ENCODE measurements around the gene PNMA8A. TPM values are rescaled to one million over a fixed set of nuclear protein-coding genes. Genes with fewer than 3 reads are reported as not detected.

The PNMA8A gene
- total and polyA plus RNA-seq, 2 experiments from 2014 or later: 0.26 to 0.76 TPM

DNA sequence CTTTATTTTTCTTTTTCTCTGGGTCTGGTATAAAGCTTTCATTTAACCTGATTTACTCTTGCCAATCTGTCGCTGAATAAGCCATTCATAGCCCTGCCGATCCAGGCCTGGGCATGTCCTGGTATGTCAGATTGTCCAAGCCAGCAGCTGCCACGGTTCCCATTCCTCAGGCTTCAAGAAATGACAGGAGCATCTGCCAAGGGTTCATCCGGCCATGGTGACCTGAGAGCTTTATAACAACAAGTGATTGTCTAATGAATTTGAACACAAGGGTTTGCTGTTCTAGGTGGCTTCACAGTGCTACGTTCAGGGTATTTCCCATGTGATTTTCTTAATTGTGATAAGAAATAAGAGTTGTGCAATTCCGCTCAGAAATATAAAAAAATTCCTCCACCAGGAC is 20.0 kb downstream of the PNMA8A start:
- no peak for DNase-seq
- no peak overlapping the region for H3K27ac ChIP-seq

DNA sequence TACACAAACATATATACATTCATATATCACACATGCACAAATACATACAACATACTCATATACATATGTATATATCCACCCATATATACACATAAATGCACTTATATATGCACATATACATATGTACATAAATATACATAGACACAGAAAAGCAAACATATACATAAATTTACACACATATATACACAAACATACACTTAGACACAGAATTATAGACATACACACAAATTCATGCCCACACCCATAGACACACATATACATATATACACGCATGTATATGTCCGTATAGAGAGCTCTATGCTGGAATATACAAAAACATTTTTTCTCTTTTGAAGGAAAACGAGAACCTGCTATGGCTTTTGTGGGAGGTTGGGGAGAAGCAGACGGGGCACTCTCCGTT is 20.6 kb downstream of the PNMA8A start:
- TF ChIP-seq EZH2 (IDR thresholded peaks at IDR 0.05; ENCODE audit: insufficient read depth, poor library complexity, severe bottlenecking) (no peak), EZH2phosphoT487 (IDR thresholded peaks at IDR 0.05; ENCODE audit: insufficient read depth, low read depth) (no peak)
- in situ Hi-C loops (cut with MboI): no loop called here
- H3K9ac ChIP-seq: no peak overlapping the region
- no peak for DNase-seq
- H3F3A ChIP-seq (ENCODE audit: insufficient read depth): no peaks in the 10 kb centered on the region
- H3K4me3 ChIP-seq: no peak overlapping the region
- H3K27me3 ChIP-seq (replicated peaks; ENCODE audit: insufficient read depth): peaks cover 5% of the 10 kb centered on the region; the same call in 1 of the 2 replicates
- H4K20me1 ChIP-seq (ENCODE audit: insufficient read depth): no peaks in the 10 kb centered on the region
- WGBS, 2 experiments (ENCODE audit: low coverage in 1 of 2, low lambda C conversion rate in 2 of 2, missing lambda C conversion rate in 2 of 2): 66 to 73% methylated on average over 5 of the region's 5 CpGs
- H3K4me2 ChIP-seq (ENCODE audit: unreplicated experiment): no peak overlapping the region
- no peak overlapping the region for H2AFZ ChIP-seq
- no peaks in the 10 kb centered on the region for H3K36me3 ChIP-seq (ENCODE audit: low read depth)
- H3K9me3 ChIP-seq (ENCODE audit: low read depth): no peaks in the 10 kb centered on the region
- no peaks in the 10 kb centered on the region for H3K4me1 ChIP-seq (ENCODE audit: insufficient read depth)
- H3K27ac ChIP-seq: no peak overlapping the region
- no peaks in the 10 kb centered on the region for H3K79me2 ChIP-seq (ENCODE audit: insufficient read depth)
- no peaks in the 10 kb centered on the region for H3K9me2 ChIP-seq (ENCODE audit: insufficient read depth)

More for the DNA sequence above, 20.0 kb downstream of the PNMA8A start:
- 83 to 90% methylated on average over 6 of the region's 6 CpGs for WGBS, 2 experiments (ENCODE audit: low coverage in 1 of 2, low lambda C conversion rate in 2 of 2, missing lambda C conversion rate in 2 of 2)
- Histone ChIP-seq H4K20me1 (ENCODE audit: insufficient read depth) (no peaks in the 10 kb centered on the region), H3K4me2 (ENCODE audit: unreplicated experiment) (no peak overlapping the region), H3K27me3 (replicated peaks; ENCODE audit: insufficient read depth) (peaks cover 5% of the 10 kb centered on the region; the same call in 1 of the 2 replicates), H3K9me3 (ENCODE audit: low read depth) (no peaks in the 10 kb centered on the region), H3K79me2 (ENCODE audit: insufficient read depth) (no peaks in the 10 kb centered on the region), H3K4me3 (no peak overlapping the region), H3F3A (ENCODE audit: insufficient read depth) (no peaks in the 10 kb centered on the region), H2AFZ (no peak overlapping the region), H3K4me1 (ENCODE audit: insufficient read depth) (no peaks in the 10 kb centered on the region), H3K9me2 (ENCODE audit: insufficient read depth) (no peaks in the 10 kb centered on the region), H3K36me3 (ENCODE audit: low read depth) (no peaks in the 10 kb centered on the region), H3K9ac (no peak overlapping the region)
- in situ Hi-C loops (cut with MboI): no loop called here
- TF ChIP-seq EZH2 (IDR thresholded peaks at IDR 0.05; ENCODE audit: insufficient read depth, poor library complexity, severe bottlenecking): no peak
- TF ChIP-seq EZH2phosphoT487 (IDR thresholded peaks at IDR 0.05; ENCODE audit: insufficient read depth, low read depth): no peak

DNA sequence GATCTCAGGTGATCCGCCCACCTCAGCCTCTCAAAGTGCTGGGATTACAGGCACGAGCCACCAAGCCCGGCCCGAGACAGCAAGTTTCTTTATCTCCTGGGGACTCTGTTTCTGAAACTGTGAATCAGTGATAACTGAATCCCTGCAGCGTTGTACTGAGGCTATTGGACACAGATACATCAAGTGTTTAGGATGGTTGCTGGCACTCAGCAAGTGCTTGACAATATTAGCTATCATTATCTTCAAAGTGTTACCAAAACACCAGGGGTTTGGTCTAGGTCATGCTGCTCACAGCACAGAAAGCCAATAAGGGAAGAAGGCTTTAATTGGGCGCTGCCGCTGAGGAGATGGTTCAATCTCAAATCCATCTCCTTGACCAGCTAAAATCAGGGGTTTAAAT is 22.1 kb downstream of the PNMA8A start:
- Histone ChIP-seq H2AFZ (no peak overlapping the region), H3K9ac (no peak overlapping the region), H4K20me1 (ENCODE audit: insufficient read depth) (no peaks in the 10 kb centered on the region), H3K27me3 (replicated peaks; ENCODE audit: insufficient read depth) (peaks cover 5% of the 10 kb centered on the region; the same call in 1 of the 2 replicates), H3K36me3 (ENCODE audit: low read depth) (no peaks in the 10 kb centered on the region), H3K4me1 (ENCODE audit: insufficient read depth) (no peaks in the 10 kb centered on the region), H3K4me2 (ENCODE audit: unreplicated experiment) (no peak overlapping the region), H3K9me3 (ENCODE audit: low read depth) (no peaks in the 10 kb centered on the region), H3K9me2 (ENCODE audit: insufficient read depth) (no peaks in the 10 kb centered on the region), H3F3A (ENCODE audit: insufficient read depth) (no peaks in the 10 kb centered on the region), H3K79me2 (ENCODE audit: insufficient read depth) (no peaks in the 10 kb centered on the region), H3K4me3 (no peak overlapping the region), H3K27ac (no peak overlapping the region)
- no peak for TF ChIP-seq EZH2 (IDR thresholded peaks at IDR 0.05; ENCODE audit: insufficient read depth, poor library complexity, severe bottlenecking)
- TF ChIP-seq EZH2phosphoT487 (IDR thresholded peaks at IDR 0.05; ENCODE audit: insufficient read depth, low read depth): no peak
- no peak for DNase-seq
- in situ Hi-C loops (cut with MboI): no loop called here
- 45 to 50% methylated on average over 7 of the region's 7 CpGs for WGBS, 2 experiments (ENCODE audit: low coverage in 1 of 2, low lambda C conversion rate in 2 of 2, missing lambda C conversion rate in 2 of 2)

DNA sequence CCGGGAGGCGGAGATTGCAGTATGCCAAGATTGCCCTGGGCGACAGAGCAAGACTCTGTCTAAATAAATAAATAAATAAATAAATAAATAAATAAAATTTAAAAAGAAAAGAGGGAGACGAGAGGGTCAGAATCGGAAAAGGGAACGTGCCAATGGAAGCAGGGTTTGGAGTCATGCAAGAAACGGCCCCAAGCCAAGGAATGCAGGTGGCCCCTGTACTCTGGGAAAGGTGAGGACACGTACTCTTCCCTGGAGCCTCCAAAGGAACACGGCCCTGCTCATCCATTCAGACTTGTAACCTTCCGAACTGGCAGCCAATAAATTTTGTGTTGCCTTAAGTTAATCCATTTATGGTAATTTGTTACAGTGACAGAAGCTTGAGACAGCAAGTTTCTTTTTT is 22.8 kb downstream of the PNMA8A start:
- Histone ChIP-seq H3K27ac (no peak overlapping the region), H3K4me1 (ENCODE audit: insufficient read depth) (no peaks in the 10 kb centered on the region), H3F3A (ENCODE audit: insufficient read depth) (no peaks in the 10 kb centered on the region), H4K20me1 (ENCODE audit: insufficient read depth) (no peaks in the 10 kb centered on the region), H2AFZ (no peak overlapping the region), H3K36me3 (ENCODE audit: low read depth) (no peaks in the 10 kb centered on the region), H3K9me2 (ENCODE audit: insufficient read depth) (no peaks in the 10 kb centered on the region), H3K4me3 (no peak overlapping the region), H3K27me3 (replicated peaks; ENCODE audit: insufficient read depth) (peaks cover 5% of the 10 kb centered on the region; the same call in 1 of the 2 replicates), H3K79me2 (ENCODE audit: insufficient read depth) (no peaks in the 10 kb centered on the region), H3K9me3 (ENCODE audit: low read depth) (no peaks in the 10 kb centered on the region), H3K4me2 (ENCODE audit: unreplicated experiment) (no peak overlapping the region), H3K9ac (no peak overlapping the region)
- TF ChIP-seq EZH2phosphoT487 (IDR thresholded peaks at IDR 0.05; ENCODE audit: insufficient read depth, low read depth): no peak
- TF ChIP-seq EZH2 (IDR thresholded peaks at IDR 0.05; ENCODE audit: insufficient read depth, poor library complexity, severe bottlenecking): no peak
- 70 to 73% methylated on average over 10 of the region's 10 CpGs for WGBS, 2 experiments (ENCODE audit: low coverage in 1 of 2, low lambda C conversion rate in 2 of 2, missing lambda C conversion rate in 2 of 2)
- DNase-seq: no peak
- in situ Hi-C loops (cut with MboI): no loop called here

DNA sequence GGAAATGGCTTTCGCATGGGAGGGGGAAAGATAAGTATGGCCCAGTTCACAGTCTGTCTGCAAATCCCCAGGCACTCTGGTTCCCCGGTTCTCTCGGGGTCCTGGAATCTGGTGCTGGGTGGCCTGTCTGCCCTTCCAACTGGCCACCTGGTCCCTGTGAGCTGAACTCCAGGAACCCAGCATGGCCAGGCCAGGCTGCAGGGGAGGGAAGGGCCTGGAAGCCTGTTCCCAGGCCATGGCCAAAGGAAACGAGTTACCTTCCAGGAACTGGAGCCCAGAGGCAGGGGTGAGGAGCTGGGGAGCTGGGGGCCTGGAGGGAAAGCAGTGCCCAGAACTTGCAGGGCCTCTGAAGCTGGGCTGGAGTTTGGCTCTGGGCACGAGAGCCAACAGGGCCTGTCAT is 23.5 kb downstream of the PNMA8A start:
- Histone ChIP-seq H3K79me2 (ENCODE audit: insufficient read depth) (no peaks in the 10 kb centered on the region), H3K36me3 (ENCODE audit: low read depth) (no peaks in the 10 kb centered on the region), H3K9me2 (ENCODE audit: insufficient read depth) (no peaks in the 10 kb centered on the region), H3K4me1 (ENCODE audit: insufficient read depth) (peaks cover 5% of the 10 kb centered on the region; the same call in 1 of the 2 replicates), H2AFZ (no peak overlapping the region), H3K9ac (no peak overlapping the region), H4K20me1 (ENCODE audit: insufficient read depth) (no peaks in the 10 kb centered on the region), H3K9me3 (ENCODE audit: low read depth) (no peaks in the 10 kb centered on the region), H3K27me3 (replicated peaks; ENCODE audit: insufficient read depth) (peaks cover 5% of the 10 kb centered on the region; the same call in 1 of the 2 replicates), H3F3A (ENCODE audit: insufficient read depth) (peaks cover 6% of the 10 kb centered on the region; the same call in 1 of the 2 replicates), H3K4me2 (ENCODE audit: unreplicated experiment) (no peak overlapping the region), H3K27ac (no peak overlapping the region), H3K4me3 (no peak overlapping the region)
- in situ Hi-C loops (cut with MboI): no loop called here
- TF ChIP-seq EZH2 (IDR thresholded peaks at IDR 0.05; ENCODE audit: insufficient read depth, poor library complexity, severe bottlenecking) (no peak), EZH2phosphoT487 (IDR thresholded peaks at IDR 0.05; ENCODE audit: insufficient read depth, low read depth) (no peak)
- no peak for DNase-seq
- 86 to 89% methylated on average over 5 of the region's 5 CpGs for whole genome bisulfite sequencing, 2 experiments (ENCODE audit: low coverage in 1 of 2, low lambda C conversion rate in 2 of 2, missing lambda C conversion rate in 2 of 2)
